K562 (cell line): ENCODE results near the gene SPARC. TPM values are rescaled to one million over a fixed set of nuclear protein-coding genes. Genes with fewer than 3 reads are reported as not detected.

Source experiments
- ATAC-seq: fragments of 200-7000 bp; cut with Tn5 transposase; 3 replicates; pipeline ENCODE4 v1.9.1; 2020; ENCODE audit warnings: moderate library complexity
- BruUV-seq: library from RNA; stranded (reverse); fragments of 400-500 nt; replicated peaks from 2 replicates; lab custom pipeline; 2021; lab: Mats Ljungman, UMichigan
- CTCF ChIA-PET: fragments of 300-600 bp; formaldehyde crosslinking; extraction: SDS; loops from one replicate; lab custom pipeline; 2021; ENCODE audit warnings: low intra/inter-chr PET ratio; lab: Yijun Ruan, JAX
- POLR2A ChIA-PET: fragments of 300-600, 350-650 bp; sonication (Branson Sonifier 250); formaldehyde crosslinking; extraction: SDS; loops from one replicate; lab custom pipeline; 2021; ENCODE audit warnings: antibody characterized with exemption, inconsistent platforms; lab: Yijun Ruan, JAX
- DNase-seq, 4 experiments: peaks; one replicate each; pipeline versions ENCODE4 v3.0.0 to v3.0.0-alpha.2; 2011 to 2018; ENCODE audit warnings: low spot score in 3 of 4, mixed read lengths in 3 of 4; ENCODE audit errors: extremely low read depth in 1 of 4
- FAIRE-seq: peaks from 2 replicates; lab custom pipeline; 2011; peaks lifted over from hg19 to GRCh38; lab: Jason Lieb, UNC
- H2AFZ ChIP-seq: 2 replicates; pipeline ENCODE4 v1.6.0; 2011; ENCODE audit warnings: low read depth, low read length, control low read depth, inconsistent platforms
- H3K27ac ChIP-seq: fragments of 200-600 bp; 3 replicates; pipeline ENCODE4 v1.8.0; 2011; ENCODE audit warnings: low read depth, mild to moderate bottlenecking, control low read depth, inconsistent platforms, low read length, moderate library complexity, mixed read lengths; ENCODE audit errors: extremely low read depth
- H3K27me3 ChIP-seq, 2 experiments: fragments of 300-600 bp in 1 of 2; 2 replicates in 1 of 2; 3 replicates in 1 of 2; pipeline versions ENCODE4 v1.6.0 to v1.8.0; 2011; ENCODE audit warnings: inconsistent platforms in 2 of 2, low read length in 2 of 2, mild to moderate bottlenecking in 1 of 2, mixed read lengths in 1 of 2, moderate library complexity in 1 of 2; ENCODE audit not compliant: control insufficient read depth in 2 of 2, insufficient read depth in 2 of 2
- H3K36me3 ChIP-seq: fragments of 300-600 bp; 3 replicates; pipeline ENCODE4 v1.8.0; 2011; ENCODE audit warnings: mild to moderate bottlenecking, low read length, inconsistent platforms; ENCODE audit not compliant: control insufficient read depth, insufficient read depth
- H3K4me1 ChIP-seq, 2 experiments: fragments of 200-600 bp in 1 of 2; replicated peaks in 1 of 2; 2 replicates in 1 of 2; 3 replicates in 1 of 2; pipeline versions ENCODE4 v1.5.1 to v1.8.0; 2011; ENCODE audit warnings: inconsistent platforms in 2 of 2, low read length in 2 of 2, mild to moderate bottlenecking in 1 of 2, mixed read lengths in 1 of 2, moderate library complexity in 1 of 2; ENCODE audit not compliant: control insufficient read depth in 2 of 2, insufficient read depth in 2 of 2
- H3K4me2 ChIP-seq: 2 replicates; pipeline ENCODE4 v1.6.1; 2011; ENCODE audit warnings: low read length, control low read depth, inconsistent platforms, mixed read lengths; ENCODE audit not compliant: insufficient read depth
- H3K4me3 ChIP-seq: fragments of 200-600 bp; sonication (generic), shearing (Covaris generic); 2 replicates; pipeline ENCODE4 v1.5.1; 2016; ENCODE audit warnings: control low read depth, inconsistent platforms
- H3K79me2 ChIP-seq: fragments of 200-600 bp; 3 replicates; pipeline ENCODE4 v1.8.0; 2011; ENCODE audit warnings: low read length, inconsistent platforms; ENCODE audit not compliant: control insufficient read depth, insufficient read depth
- H3K9ac ChIP-seq, 2 experiments: 2 replicates each; pipeline versions ENCODE4 v1.6.0 to v1.6.1; 2011; ENCODE audit warnings: low read depth in 2 of 2, low read length in 2 of 2, control low read depth in 1 of 2, inconsistent platforms in 1 of 2, mild to moderate bottlenecking in 1 of 2, mixed read lengths in 1 of 2; ENCODE audit not compliant: insufficient read depth in 1 of 2
- H3K9me1 ChIP-seq: one replicate; pipeline ENCODE4 v1.6.0; 2011; ENCODE audit warnings: inconsistent platforms, mild to moderate bottlenecking, low read length, moderate library complexity; ENCODE audit not compliant: control insufficient read depth, insufficient read depth
- H3K9me3 ChIP-seq: replicated peaks from 2 replicates; pipeline ENCODE4 v1.5.1; 2011; ENCODE audit warnings: low read depth, low read length, inconsistent platforms; ENCODE audit not compliant: control insufficient read depth, insufficient read depth
- H4K20me1 ChIP-seq: replicated peaks from 2 replicates; pipeline ENCODE4 v1.6.1; 2011; ENCODE audit warnings: low read length, inconsistent platforms, mixed read lengths; ENCODE audit not compliant: control insufficient read depth, insufficient read depth
- ARID1B ChIP-seq: fragments of 450-650 bp; IDR thresholded peaks from 2 replicates; pipeline ENCODE4 v1.6.1; 2016; ENCODE audit warnings: antibody characterized with exemption, mild to moderate bottlenecking, inconsistent platforms
- KAT2B ChIP-seq: IDR thresholded peaks from one replicate; pipeline ENCODE4 v1.6.1; 2012; ENCODE audit warnings: low read depth, mild to moderate bottlenecking, control low read depth, inconsistent platforms, low read length, moderate library complexity
- NBN ChIP-seq: fragments of 450-650 bp; IDR thresholded peaks from 2 replicates; pipeline ENCODE4 v1.6.1; 2016; ENCODE audit warnings: low read depth, mild to moderate bottlenecking
- NFXL1 ChIP-seq: fragments of 450-650 bp; formaldehyde crosslinking; IDR thresholded peaks from 2 replicates; pipeline ENCODE4 v1.4.0; 2021; ENCODE audit warnings: mild to moderate bottlenecking
- RHOXF2B ChIP-seq: fragments of 250-450 bp; sonication (Bioruptor Pico); conservative IDR thresholded peaks from 2 replicates; pipeline ENCODE4 v1.5.1; 2021
- SMAD4 ChIP-seq: fragments of 250-450 bp; sonication (Bioruptor Pico); conservative IDR thresholded peaks from 2 replicates; pipeline ENCODE4 v1.8.0; 2021; ENCODE audit warnings: inconsistent platforms, mild to moderate bottlenecking, moderate library complexity
- ZFP36 ChIP-seq: fragments of 150-350 bp; IDR thresholded peaks from 2 replicates; pipeline ENCODE4 v1.6.1; 2018; ENCODE audit warnings: low read length, low read depth; ENCODE audit not compliant: partially characterized antibody
- ZNF24 ChIP-seq: fragments of 450-650 bp; IDR thresholded peaks from 2 replicates; pipeline ENCODE4 v1.6.1; 2016
- ZNF3 ChIP-seq: fragments of 250-450 bp; sonication (Bioruptor Pico); IDR thresholded peaks from 2 replicates; pipeline ENCODE4 v1.5.0; 2021; ENCODE audit warnings: mild to moderate bottlenecking, moderate library complexity
- ZNF384 ChIP-seq: IDR thresholded peaks from 2 replicates; pipeline ENCODE4 v1.6.1; 2012; ENCODE audit warnings: low read depth, low read length, improper control_type of control experiment
- ZNF695 ChIP-seq: fragments of 450-650 bp; formaldehyde crosslinking; IDR thresholded peaks from 2 replicates; pipeline ENCODE4 v1.4.0; 2020; ENCODE audit warnings: mild to moderate bottlenecking, moderate library complexity
- WGBS: fragments of 100-300 bp; shearing (Covaris generic); methylation state at CpG from one replicate; pipeline ENCODE4 v1.1.6; 2016; ENCODE audit warnings: low coverage, mixed read lengths; ENCODE audit not compliant: insufficient coverage; ENCODE audit errors: missing lambda C conversion rate; 5-methylcytosine and 5-hydroxymethylcytosine counted together
- in situ Hi-C: fragments of 300-500 bp; cut with MboI; formaldehyde crosslinking; loops from 4 replicates; pipeline ENCODE4 v1.15.0; 2018; ENCODE audit warnings: inconsistent platforms, mixed read lengths
- intact Hi-C: fragments of 100-400 bp; cut with micrococcal nuclease; formaldehyde crosslinking; loops from 2 replicates; pipeline ENCODE4 v1.14.2; 2022
- polyA plus RNA-seq, 8 experiments: library from polyadenylated mRNA; depleted of rRNA in 4 of 8; stranded (reverse) in 5 of 8; unstranded in 3 of 8; fragments of >200 nt; fragmentation: Nextera tagmentation in 2 of 8; fragmentation: Illumina TruSeq in 1 of 8; extraction: Ambion mirVana in 2 of 8; extraction: Trizol in 1 of 8; gene quantifications; 2 replicates each; pipeline versions ENCODE4 v1.2.1 to v1.2.3, GENCODE V29; 2011 to 2014; ENCODE audit warnings: inconsistent platforms in 1 of 8, missing spikeins in 1 of 8
- total RNA-seq, 7 experiments: library from RNA; depleted of rRNA in 6 of 7; stranded (reverse); fragments of >200 nt in 6 of 7; fragmentation: Illumina TruSeq in 2 of 7; extraction: Trizol in 2 of 7; gene quantifications; 2 replicates each; pipeline versions ENCODE4 v1.2.1 to v1.2.3, GENCODE V29; 2011 to 2021; ENCODE audit warnings: low replicate concordance in 1 of 7
- TF ChIP-seq, protein P1 (sequence below): fragments of 450-650 bp; formaldehyde crosslinking; IDR thresholded peaks from 2 replicates; pipeline ENCODE4 v1.4.0; 2022; ENCODE audit warnings: mild to moderate bottlenecking, moderate library complexity
- TF ChIP-seq, protein P2 (sequence below): IDR thresholded peaks from 2 replicates; pipeline ENCODE4 v1.6.1; 2012; ENCODE audit warnings: low read depth, low read length, improper control_type of control experiment, borderline replicate concordance
- TF ChIP-seq, protein P3 (sequence below): fragments of 250-450 bp; sonication (Bioruptor Pico); IDR thresholded peaks from 2 replicates; pipeline ENCODE4 v1.4.0; 2020; ENCODE audit warnings: mild to moderate bottlenecking, moderate library complexity
- TF ChIP-seq, protein P4 (sequence below): fragments of 250-450 bp; sonication (Bioruptor Pico); IDR thresholded peaks from 2 replicates; pipeline ENCODE4 v1.5.0; 2021; ENCODE audit warnings: mild to moderate bottlenecking, moderate library complexity

SPARC gene
- total and polyA plus RNA-seq, 9 of the 15 experiments (the other 6 are each of a cell fraction or from before 2014, with no cell fraction given) = 6.1 to 35.6 (median 12.2) TPM

DNA sequence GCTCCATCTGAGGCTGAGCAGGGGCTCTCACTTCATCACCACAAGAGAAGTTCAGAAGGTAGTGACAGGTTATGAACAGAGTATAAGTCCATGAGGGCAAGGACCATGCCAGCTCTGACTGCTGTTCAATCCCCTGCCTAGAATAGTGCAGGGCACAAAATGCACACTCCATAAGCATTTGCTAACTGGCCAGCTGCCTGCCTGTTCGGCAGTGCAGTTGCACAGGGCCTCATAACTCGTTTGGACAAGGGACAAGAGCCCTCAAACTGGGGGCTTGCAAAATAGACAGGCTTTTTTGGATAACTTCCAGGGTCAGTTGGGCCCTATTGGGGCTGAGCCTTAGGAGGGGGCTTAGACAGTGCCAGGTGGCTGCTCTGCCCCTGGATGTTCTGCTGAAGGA lies 21.1 kb downstream of the SPARC start:
- Histone ChIP-seq H3K4me3 (no peak overlapping the region), H3K27me3 (peaks cover 2 to 18% of the 10 kb centered on the region in 2 experiments; a peak in 3 of 5 replicates), H3K9me1 (no peaks in the 10 kb centered on the region), H3K79me2 (no peaks in the 10 kb centered on the region), H4K20me1 (no peaks in the 10 kb centered on the region; the same call in 1 of the 2 replicates), H3K4me1 (no peaks in the 10 kb centered on the region; a peak in 2 of 5 replicates), H3K36me3 (no peaks in the 10 kb centered on the region), H3K9me3 (no peaks in the 10 kb centered on the region), H3K27ac (no peak overlapping the region), H2AFZ (no peak overlapping the region), H3K4me2 (no peak overlapping the region), H3K9ac (no peak overlapping the region)
- no TSS peak for BruUV-seq
- 4% methylated on average over 2 of the region's 2 CpGs for WGBS
- ChIA-PET POLR2A (interaction anchor here (0.7 kb wide), 1 partner anchor 17 kb away, joined by 4 read pairs; no protein-coding TSS in a partner anchor), CTCF (no interaction called here)
- FAIRE-seq (no peak), ATAC-seq (no peak), DNase-seq (no peak)
- in situ Hi-C loops = no loop called here
- intact Hi-C loops = no loop called here
- TF ChIP-seq RHOXF2B (CRISPR knock-in tag) (no peak), NFXL1 (no peak), ZNF24 (no peak), ZFP36 (no peak), ARID1B (no peak), SMAD4 (no peak), ZNF695 (no peak), NBN (no peak), ZNF3 (no peak), KAT2B (no peak), ZNF384 (no peak)
- TF ChIP-seq, protein P1, sequence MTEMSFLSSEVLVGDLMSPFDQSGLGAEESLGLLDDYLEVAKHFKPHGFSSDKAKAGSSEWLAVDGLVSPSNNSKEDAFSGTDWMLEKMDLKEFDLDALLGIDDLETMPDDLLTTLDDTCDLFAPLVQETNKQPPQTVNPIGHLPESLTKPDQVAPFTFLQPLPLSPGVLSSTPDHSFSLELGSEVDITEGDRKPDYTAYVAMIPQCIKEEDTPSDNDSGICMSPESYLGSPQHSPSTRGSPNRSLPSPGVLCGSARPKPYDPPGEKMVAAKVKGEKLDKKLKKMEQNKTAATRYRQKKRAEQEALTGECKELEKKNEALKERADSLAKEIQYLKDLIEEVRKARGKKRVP = no peak
- TF ChIP-seq, protein P2, sequence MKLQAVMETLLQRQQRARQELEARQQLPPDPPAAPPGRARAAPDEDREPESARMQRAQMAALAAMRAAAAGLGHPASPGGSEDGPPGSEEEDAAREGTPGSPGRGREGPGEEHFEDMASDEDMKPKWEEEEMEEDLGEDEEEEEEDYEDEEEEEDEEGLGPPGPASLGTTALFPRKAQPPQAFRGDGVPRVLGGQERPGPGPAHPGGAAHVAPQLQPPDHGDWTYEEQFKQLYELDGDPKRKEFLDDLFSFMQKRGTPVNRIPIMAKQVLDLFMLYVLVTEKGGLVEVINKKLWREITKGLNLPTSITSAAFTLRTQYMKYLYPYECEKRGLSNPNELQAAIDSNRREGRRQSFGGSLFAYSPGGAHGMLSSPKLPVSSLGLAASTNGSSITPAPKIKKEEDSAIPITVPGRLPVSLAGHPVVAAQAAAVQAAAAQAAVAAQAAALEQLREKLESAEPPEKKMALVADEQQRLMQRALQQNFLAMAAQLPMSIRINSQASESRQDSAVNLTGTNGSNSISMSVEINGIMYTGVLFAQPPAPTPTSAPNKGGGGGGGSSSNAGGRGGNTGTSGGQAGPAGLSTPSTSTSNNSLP = no peak
- TF ChIP-seq, protein P3, sequence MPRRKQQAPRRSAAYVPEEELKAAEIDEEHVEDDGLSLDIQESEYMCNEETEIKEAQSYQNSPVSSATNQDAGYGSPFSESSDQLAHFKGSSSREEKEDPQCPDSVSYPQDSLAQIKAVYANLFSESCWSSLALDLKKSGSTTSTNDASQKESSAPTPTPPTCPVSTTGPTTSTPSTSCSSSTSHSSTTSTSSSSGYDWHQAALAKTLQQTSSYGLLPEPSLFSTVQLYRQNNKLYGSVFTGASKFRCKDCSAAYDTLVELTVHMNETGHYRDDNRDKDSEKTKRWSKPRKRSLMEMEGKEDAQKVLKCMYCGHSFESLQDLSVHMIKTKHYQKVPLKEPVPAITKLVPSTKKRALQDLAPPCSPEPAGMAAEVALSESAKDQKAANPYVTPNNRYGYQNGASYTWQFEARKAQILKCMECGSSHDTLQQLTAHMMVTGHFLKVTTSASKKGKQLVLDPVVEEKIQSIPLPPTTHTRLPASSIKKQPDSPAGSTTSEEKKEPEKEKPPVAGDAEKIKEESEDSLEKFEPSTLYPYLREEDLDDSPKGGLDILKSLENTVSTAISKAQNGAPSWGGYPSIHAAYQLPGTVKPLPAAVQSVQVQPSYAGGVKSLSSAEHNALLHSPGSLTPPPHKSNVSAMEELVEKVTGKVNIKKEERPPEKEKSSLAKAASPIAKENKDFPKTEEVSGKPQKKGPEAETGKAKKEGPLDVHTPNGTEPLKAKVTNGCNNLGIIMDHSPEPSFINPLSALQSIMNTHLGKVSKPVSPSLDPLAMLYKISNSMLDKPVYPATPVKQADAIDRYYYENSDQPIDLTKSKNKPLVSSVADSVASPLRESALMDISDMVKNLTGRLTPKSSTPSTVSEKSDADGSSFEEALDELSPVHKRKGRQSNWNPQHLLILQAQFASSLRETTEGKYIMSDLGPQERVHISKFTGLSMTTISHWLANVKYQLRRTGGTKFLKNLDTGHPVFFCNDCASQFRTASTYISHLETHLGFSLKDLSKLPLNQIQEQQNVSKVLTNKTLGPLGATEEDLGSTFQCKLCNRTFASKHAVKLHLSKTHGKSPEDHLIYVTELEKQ (CRISPR knock-in tag) = no peak
- TF ChIP-seq, protein P4, sequence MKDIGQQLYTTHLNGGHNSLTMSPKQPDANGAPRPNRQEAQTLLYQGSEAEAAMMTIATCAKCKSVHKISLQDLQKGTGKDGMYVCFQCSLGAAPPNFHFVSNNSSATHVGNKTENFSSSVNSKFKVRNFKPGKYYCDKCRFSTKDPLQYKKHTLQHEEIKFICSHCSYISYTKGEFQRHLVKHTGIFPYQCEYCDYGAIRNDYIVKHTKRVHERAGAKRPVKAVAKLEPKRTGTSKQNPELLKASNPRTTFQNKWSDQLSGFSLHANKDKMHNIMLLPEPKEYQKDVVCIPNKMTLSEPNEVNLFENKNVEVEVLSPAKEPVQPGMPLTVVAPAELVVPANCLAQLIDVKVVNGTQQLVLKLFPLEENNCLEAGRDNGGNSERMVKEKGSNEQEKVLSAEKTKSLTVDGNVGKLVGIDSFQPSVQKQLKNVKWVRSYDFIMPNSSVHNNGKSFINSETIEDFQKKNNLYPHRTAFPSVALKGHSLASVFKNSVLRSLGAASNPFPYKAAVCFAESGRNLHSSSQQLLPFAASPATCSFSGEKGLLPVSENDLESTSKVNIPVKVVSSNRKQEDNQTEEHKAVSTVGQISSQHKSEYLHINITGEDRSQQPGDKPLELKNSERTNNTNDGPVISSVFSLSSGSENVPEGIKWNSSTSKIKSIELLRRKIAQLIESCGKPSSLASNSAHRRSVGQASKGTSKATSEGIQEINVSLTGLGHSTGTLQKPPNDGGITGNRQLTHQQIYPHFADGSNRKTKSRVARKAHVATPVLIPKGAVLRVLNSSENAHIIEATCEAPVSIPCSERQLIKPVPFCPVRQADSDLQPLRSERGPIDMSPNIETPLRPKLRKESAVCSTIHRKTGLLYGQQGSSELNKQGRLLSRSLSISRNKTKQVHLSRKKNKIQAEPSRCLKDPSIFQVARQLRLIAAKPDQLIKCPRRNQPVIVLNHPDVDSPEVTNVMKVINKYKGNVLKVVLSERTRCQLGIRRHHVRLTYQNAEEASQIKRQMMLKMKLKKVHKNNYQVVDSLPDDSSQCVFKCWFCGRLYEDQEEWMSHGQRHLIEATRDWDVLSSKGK (CRISPR knock-in tag) = no peak
